ENCODE data around the gene DLGAP4.

Gene DLGAP4

GRCh38 chr20:36432096-36432495 lies 126.0 kb downstream of the DLGAP4 start:
- H3K9me3 ChIP-seq (ENCODE audit: control insufficient read depth, insufficient read depth, low read length): no peaks in the 10 kb centered on the region
- H3K4me3 ChIP-seq (ENCODE audit: low read length): no peak overlapping the region
- no peak overlapping the region for H3K4me2 ChIP-seq (ENCODE audit: low read length)
- H3K9me2 ChIP-seq (replicated peaks; ENCODE audit: control insufficient read depth, low read length): no peaks in the 10 kb centered on the region
- H3K79me2 ChIP-seq (ENCODE audit: control insufficient read depth, low read length): no peaks in the 10 kb centered on the region
- H3K4me1 ChIP-seq (ENCODE audit: control insufficient read depth, low read length): no peaks in the 10 kb centered on the region
- H3K27me3 ChIP-seq (ENCODE audit: control insufficient read depth, low read length): no peaks in the 10 kb centered on the region
- no peak for TF ChIP-seq CTCF (IDR thresholded peaks at IDR 0.05; ENCODE audit: low read depth, low read length, poor library complexity, severe bottlenecking)
- TF ChIP-seq EZH2phosphoT487 (IDR thresholded peaks at IDR 0.05; ENCODE audit: borderline replicate concordance, low read length): no peak
- H4K20me1 ChIP-seq (ENCODE audit: control insufficient read depth, insufficient read depth, low read depth, low read length): no peaks in the 10 kb centered on the region
- no peaks in the 10 kb centered on the region for H3F3A ChIP-seq (ENCODE audit: control insufficient read depth, insufficient read depth)
- no peaks in the 10 kb centered on the region for H3K36me3 ChIP-seq (ENCODE audit: control insufficient read depth, low read length)
- H3K27ac ChIP-seq (ENCODE audit: low read depth, low read length): no peak overlapping the region

- no peaks in the 10 kb centered on the region for H3K9me2 ChIP-seq (replicated peaks; ENCODE audit: control insufficient read depth, low read length)
- no peaks in the 10 kb centered on the region for H4K20me1 ChIP-seq (ENCODE audit: control insufficient read depth, insufficient read depth, low read depth, low read length)
- H3K4me2 ChIP-seq (ENCODE audit: low read length): no peak overlapping the region
- no peaks in the 10 kb centered on the region for H3F3A ChIP-seq (ENCODE audit: control insufficient read depth, insufficient read depth)
- no peaks in the 10 kb centered on the region for H3K4me1 ChIP-seq (ENCODE audit: control insufficient read depth, low read length)
- no peak overlapping the region for H3K4me3 ChIP-seq (ENCODE audit: low read length)
- TF ChIP-seq CTCF (IDR thresholded peaks at IDR 0.05; ENCODE audit: low read depth, low read length, poor library complexity, severe bottlenecking) (no peak), EZH2phosphoT487 (IDR thresholded peaks at IDR 0.05; ENCODE audit: borderline replicate concordance, low read length) (no peak)
- no peaks in the 10 kb centered on the region for H3K27me3 ChIP-seq (ENCODE audit: control insufficient read depth, low read length)
- H3K36me3 ChIP-seq (ENCODE audit: control insufficient read depth, low read length): no peaks in the 10 kb centered on the region
- H3K27ac ChIP-seq (ENCODE audit: low read depth, low read length): no peak overlapping the region
- H3K9me3 ChIP-seq (ENCODE audit: control insufficient read depth, insufficient read depth, low read length): no peaks in the 10 kb centered on the region
- H3K79me2 ChIP-seq (ENCODE audit: control insufficient read depth, low read length): no peaks in the 10 kb centered on the region
Measured at GRCh38 chr20:36434383-36434782, 128.2 kb downstream of the DLGAP4 start.

DNA sequence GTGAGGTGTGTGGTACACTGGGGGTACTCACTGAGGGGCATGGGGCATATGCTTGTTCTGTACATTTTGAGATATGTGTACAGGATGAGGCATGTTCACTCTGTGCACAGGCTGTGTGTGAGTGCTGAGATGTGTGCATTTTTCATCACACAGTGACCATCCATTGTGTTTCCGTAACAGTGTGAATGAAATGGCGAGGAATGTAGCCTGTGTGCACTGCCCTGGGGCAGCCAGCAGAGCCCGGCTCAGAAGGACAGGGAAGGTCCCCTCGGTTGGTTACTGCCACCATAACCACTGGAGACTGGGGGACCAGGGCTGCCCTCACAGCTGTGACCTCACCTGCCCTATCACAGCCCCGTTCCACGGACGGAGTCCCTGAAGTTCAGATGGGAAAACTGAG lies 129.0 kb downstream of the DLGAP4 start:
- no peaks in the 10 kb centered on the region for H3F3A ChIP-seq (ENCODE audit: control insufficient read depth, insufficient read depth)
- no peaks in the 10 kb centered on the region for H3K9me3 ChIP-seq (ENCODE audit: control insufficient read depth, insufficient read depth, low read length)
- no peaks in the 10 kb centered on the region for H3K27me3 ChIP-seq (ENCODE audit: control insufficient read depth, low read length)
- H3K27ac ChIP-seq (ENCODE audit: low read depth, low read length): no peak overlapping the region
- H3K79me2 ChIP-seq (ENCODE audit: control insufficient read depth, low read length): no peaks in the 10 kb centered on the region
- H3K4me2 ChIP-seq (ENCODE audit: low read length): no peak overlapping the region
- TF ChIP-seq EZH2phosphoT487 (IDR thresholded peaks at IDR 0.05; ENCODE audit: borderline replicate concordance, low read length): no peak
- TF ChIP-seq CTCF (IDR thresholded peaks at IDR 0.05; ENCODE audit: low read depth, low read length, poor library complexity, severe bottlenecking): no peak
- no peaks in the 10 kb centered on the region for H4K20me1 ChIP-seq (ENCODE audit: control insufficient read depth, insufficient read depth, low read depth, low read length)
- no peaks in the 10 kb centered on the region for H3K36me3 ChIP-seq (ENCODE audit: control insufficient read depth, low read length)
- no peaks in the 10 kb centered on the region for H3K4me1 ChIP-seq (ENCODE audit: control insufficient read depth, low read length)
- H3K9me2 ChIP-seq (replicated peaks; ENCODE audit: control insufficient read depth, low read length): no peaks in the 10 kb centered on the region
- no peak overlapping the region for H3K4me3 ChIP-seq (ENCODE audit: low read length)

All from DOHH2 (cell line).